ENCODE results near the gene NCAPD3. TPM values are rescaled to one million over a fixed set of nuclear protein-coding genes. Genes with fewer than 3 reads are reported as not detected.
"Not testable (repeated sequence)": the region's sequence is repeated elsewhere in the genome, so short reads cannot be mapped to it uniquely, and the experiment has no call there.

The NCAPD3 gene
- total RNA-seq, 1 donor: 9.4 TPM

DNA sequence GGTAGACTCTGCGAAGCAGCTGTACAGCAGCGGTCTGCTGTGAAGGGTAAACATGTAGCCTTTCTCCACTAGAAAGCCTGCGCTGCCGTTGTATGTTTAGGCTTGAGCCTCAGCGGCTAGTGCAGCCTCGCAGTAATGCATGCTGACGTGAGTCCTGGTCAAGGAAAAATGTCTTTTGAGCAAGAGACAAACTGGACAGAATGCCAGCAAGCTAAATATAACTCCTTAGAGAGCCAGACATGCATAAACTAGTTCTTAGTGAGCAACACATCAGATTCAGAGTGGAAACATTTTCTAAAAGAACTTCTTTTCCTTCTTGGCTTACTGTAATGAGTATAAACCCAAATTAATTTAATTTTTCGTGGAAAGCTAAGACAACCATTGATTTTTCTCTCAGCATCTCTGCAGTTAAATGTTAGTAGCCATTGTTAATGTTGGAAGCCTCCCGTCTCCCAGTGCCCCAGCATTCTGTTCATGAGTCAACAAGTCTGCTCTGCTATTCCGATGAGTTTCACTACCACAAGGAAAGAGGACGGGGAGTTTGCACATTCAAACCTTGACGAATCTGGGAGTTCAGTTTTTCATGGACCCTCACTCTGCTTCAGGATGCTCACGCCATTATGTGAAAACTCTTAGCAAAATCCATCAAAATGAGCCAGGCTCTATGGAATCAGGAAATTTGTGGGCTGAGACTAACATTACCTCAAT, 103.5 kb downstream of the NCAPD3 start:
- Histone ChIP-seq H3K9me3 (ENCODE audit: low read depth, low read length) (no peaks in the 10 kb centered on the region), H2AFZ (ENCODE audit: low read length) (peak overlapping the region; percentile 80), H3K27me3 (ENCODE audit: insufficient read depth, low read length) (no peaks in the 10 kb centered on the region), H4K20me1 (ENCODE audit: insufficient read depth, low read length) (no peaks in the 10 kb centered on the region), H3K27ac (ENCODE audit: low read depth, low read length) (peak overlapping the region; percentile 97), H3K79me2 (ENCODE audit: insufficient read depth, low read length) (no peaks in the 10 kb centered on the region), H3K4me1 (ENCODE audit: insufficient read depth, low read length) (peaks cover 30% of the 10 kb centered on the region), H3K4me3 (ENCODE audit: insufficient read depth, low read length) (peak overlapping the region; percentile 60), H3K4me2 (ENCODE audit: insufficient read depth, low read length) (peak overlapping the region; percentile 86), H3K36me3 (ENCODE audit: insufficient read depth, low read length) (no peaks in the 10 kb centered on the region)
- peak; percentile 88 for DNase-seq (ENCODE audit: insufficient read length, low spot score, missing footprints)
- TF ChIP-seq, protein P1, sequence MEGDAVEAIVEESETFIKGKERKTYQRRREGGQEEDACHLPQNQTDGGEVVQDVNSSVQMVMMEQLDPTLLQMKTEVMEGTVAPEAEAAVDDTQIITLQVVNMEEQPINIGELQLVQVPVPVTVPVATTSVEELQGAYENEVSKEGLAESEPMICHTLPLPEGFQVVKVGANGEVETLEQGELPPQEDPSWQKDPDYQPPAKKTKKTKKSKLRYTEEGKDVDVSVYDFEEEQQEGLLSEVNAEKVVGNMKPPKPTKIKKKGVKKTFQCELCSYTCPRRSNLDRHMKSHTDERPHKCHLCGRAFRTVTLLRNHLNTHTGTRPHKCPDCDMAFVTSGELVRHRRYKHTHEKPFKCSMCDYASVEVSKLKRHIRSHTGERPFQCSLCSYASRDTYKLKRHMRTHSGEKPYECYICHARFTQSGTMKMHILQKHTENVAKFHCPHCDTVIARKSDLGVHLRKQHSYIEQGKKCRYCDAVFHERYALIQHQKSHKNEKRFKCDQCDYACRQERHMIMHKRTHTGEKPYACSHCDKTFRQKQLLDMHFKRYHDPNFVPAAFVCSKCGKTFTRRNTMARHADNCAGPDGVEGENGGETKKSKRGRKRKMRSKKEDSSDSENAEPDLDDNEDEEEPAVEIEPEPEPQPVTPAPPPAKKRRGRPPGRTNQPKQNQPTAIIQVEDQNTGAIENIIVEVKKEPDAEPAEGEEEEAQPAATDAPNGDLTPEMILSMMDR (IDR thresholded peaks at IDR 0.05; ENCODE audit: extremely low read depth, low read depth, low read length): no peak

DNA sequence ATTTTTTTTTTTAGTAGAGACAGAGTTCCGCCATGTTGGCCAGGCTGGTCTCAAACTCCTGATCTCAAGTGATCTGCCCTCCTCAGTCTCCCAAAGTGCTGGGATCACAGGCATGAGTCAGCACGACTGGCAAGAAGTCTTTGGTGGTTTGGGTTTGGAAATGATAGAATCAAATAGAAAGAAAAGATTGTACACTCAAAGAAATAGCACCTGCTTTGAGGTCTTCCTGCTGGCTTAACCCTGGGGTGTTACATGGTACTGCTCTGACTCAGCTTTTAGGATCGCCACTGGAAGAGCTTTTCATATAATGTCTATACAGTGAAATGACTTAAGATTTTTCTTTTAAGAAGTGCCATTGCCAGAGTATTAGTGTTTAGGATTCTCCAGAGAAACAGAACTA, 104.7 kb downstream of the NCAPD3 start:
- peaks cover 27% of the 10 kb centered on the region for H3K4me1 ChIP-seq (ENCODE audit: insufficient read depth, low read length)
- TF ChIP-seq, protein P1 (IDR thresholded peaks at IDR 0.05; ENCODE audit: extremely low read depth, low read depth, low read length): no peak
- H2AFZ ChIP-seq (ENCODE audit: low read length): no peak overlapping the region
- peak overlapping the region; percentile 60 for H3K4me3 ChIP-seq (ENCODE audit: insufficient read depth, low read length)
- peak; percentile 74 for DNase-seq (ENCODE audit: insufficient read length, low spot score, missing footprints)
- peak overlapping the region; percentile 86 for H3K4me2 ChIP-seq (ENCODE audit: insufficient read depth, low read length)
- peak overlapping the region; percentile 97 for H3K27ac ChIP-seq (ENCODE audit: low read depth, low read length)
- H4K20me1 ChIP-seq (ENCODE audit: insufficient read depth, low read length): no peaks in the 10 kb centered on the region
- no peaks in the 10 kb centered on the region for H3K79me2 ChIP-seq (ENCODE audit: insufficient read depth, low read length)
- no peaks in the 10 kb centered on the region for H3K36me3 ChIP-seq (ENCODE audit: insufficient read depth, low read length)
- H3K27me3 ChIP-seq (ENCODE audit: insufficient read depth, low read length): no peaks in the 10 kb centered on the region
- H3K9me3 ChIP-seq (ENCODE audit: low read depth, low read length): no peaks in the 10 kb centered on the region

DNA sequence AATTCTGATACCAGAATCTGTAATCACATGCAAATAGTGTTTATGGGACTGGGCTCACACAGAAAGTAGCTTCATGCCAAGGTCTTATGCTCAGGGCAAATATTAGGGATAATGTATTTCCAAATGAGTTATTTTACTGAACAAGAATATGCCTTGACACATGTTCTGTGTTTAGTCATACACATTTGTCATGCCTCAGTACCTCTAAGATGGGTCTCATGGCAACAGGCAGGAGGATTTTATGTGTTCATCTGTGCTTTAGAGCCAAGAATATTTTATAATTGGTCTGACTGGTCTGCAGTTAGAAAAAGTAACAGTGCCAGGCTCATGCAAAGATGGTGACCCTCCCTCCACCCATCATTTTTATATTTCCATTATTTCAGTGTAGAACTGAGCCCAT, 105.8 kb downstream of the NCAPD3 start:
- H3K79me2 ChIP-seq (ENCODE audit: insufficient read depth, low read length): no peaks in the 10 kb centered on the region
- H4K20me1 ChIP-seq (ENCODE audit: insufficient read depth, low read length): no peaks in the 10 kb centered on the region
- H3K9me3 ChIP-seq (ENCODE audit: low read depth, low read length): no peaks in the 10 kb centered on the region
- H3K4me3 ChIP-seq (ENCODE audit: insufficient read depth, low read length): no peak overlapping the region
- H3K27ac ChIP-seq (ENCODE audit: low read depth, low read length): no peak overlapping the region
- TF ChIP-seq, protein P1 (IDR thresholded peaks at IDR 0.05; ENCODE audit: extremely low read depth, low read depth, low read length): no peak
- peaks cover 27% of the 10 kb centered on the region for H3K4me1 ChIP-seq (ENCODE audit: insufficient read depth, low read length)
- DNase-seq (ENCODE audit: insufficient read length, low spot score, missing footprints): no peak
- no peaks in the 10 kb centered on the region for H3K36me3 ChIP-seq (ENCODE audit: insufficient read depth, low read length)
- no peak overlapping the region for H3K4me2 ChIP-seq (ENCODE audit: insufficient read depth, low read length)
- H2AFZ ChIP-seq (ENCODE audit: low read length): no peak overlapping the region
- H3K27me3 ChIP-seq (ENCODE audit: insufficient read depth, low read length): no peaks in the 10 kb centered on the region

DNA sequence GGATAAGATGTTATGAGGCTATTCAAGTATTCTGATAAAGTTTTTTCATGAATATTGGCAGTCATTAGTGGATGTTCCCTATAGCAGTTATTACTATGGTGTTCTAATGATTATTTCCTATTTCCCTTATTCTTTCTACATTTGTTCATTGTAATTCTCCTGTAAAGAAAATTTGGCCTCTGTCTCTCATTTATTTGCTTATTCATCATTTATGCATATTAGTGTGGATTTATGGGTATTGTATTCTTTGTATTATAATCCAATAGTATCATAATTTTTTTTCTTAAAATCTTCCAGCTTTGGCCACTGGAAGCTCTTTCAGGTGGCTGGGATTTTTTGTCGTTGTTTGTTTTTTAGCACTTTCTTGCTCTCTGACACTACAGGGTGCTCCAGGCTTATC, 107.6 kb downstream of the NCAPD3 start:
- Histone ChIP-seq H3K27ac (ENCODE audit: low read depth, low read length) (no peak overlapping the region), H2AFZ (ENCODE audit: low read length) (no peak overlapping the region), H4K20me1 (ENCODE audit: insufficient read depth, low read length) (no peaks in the 10 kb centered on the region), H3K4me2 (ENCODE audit: insufficient read depth, low read length) (no peak overlapping the region), H3K9me3 (ENCODE audit: low read depth, low read length) (no peaks in the 10 kb centered on the region), H3K27me3 (ENCODE audit: insufficient read depth, low read length) (no peaks in the 10 kb centered on the region), H3K4me3 (ENCODE audit: insufficient read depth, low read length) (no peak overlapping the region), H3K4me1 (ENCODE audit: insufficient read depth, low read length) (peaks cover 22% of the 10 kb centered on the region), H3K36me3 (ENCODE audit: insufficient read depth, low read length) (no peaks in the 10 kb centered on the region), H3K79me2 (ENCODE audit: insufficient read depth, low read length) (no peaks in the 10 kb centered on the region)
- no peak for DNase-seq (ENCODE audit: insufficient read length, low spot score, missing footprints)
- TF ChIP-seq, protein P1 (IDR thresholded peaks at IDR 0.05; ENCODE audit: extremely low read depth, low read depth, low read length): no peak

DNA sequence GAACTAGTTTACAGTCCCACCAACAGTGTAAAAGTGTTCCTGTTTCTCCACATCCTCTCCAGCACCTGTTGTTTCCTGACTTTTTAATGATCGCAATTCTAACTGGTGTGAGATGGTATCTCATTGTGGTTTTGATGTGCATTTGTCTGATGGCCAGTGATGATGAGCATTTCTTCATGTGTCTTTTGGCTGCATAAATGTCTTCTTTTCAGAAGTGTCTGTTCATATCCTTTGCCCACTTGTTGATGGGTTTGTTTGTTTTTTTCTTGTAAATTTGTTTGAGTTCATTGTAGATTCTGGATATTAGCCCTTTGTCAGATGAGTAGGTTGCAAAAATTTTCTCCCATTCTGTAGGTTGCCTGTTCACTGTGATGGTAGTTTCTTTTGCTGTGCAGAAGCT, 110.0 kb downstream of the NCAPD3 start:
- not testable (repeated sequence) for H3K4me1 ChIP-seq (ENCODE audit: insufficient read depth, low read length); H3K36me3 ChIP-seq (ENCODE audit: insufficient read depth, low read length); H3K79me2 ChIP-seq (ENCODE audit: insufficient read depth, low read length); H2AFZ ChIP-seq (ENCODE audit: low read length); DNase-seq (ENCODE audit: insufficient read length, low spot score, missing footprints); H4K20me1 ChIP-seq (ENCODE audit: insufficient read depth, low read length); H3K27ac ChIP-seq (ENCODE audit: low read depth, low read length); H3K9me3 ChIP-seq (ENCODE audit: low read depth, low read length); H3K27me3 ChIP-seq (ENCODE audit: insufficient read depth, low read length); H3K4me2 ChIP-seq (ENCODE audit: insufficient read depth, low read length); H3K4me3 ChIP-seq (ENCODE audit: insufficient read depth, low read length)
